Stimulated activated effector memory CD8-positive, alpha-beta T cell treated with anti-CD3 and anti-CD28 coated beads, Interleukin-12 subunit alpha, Interleukin-12 subunit beta, amount 100 ng/mL, for 72 hours (primary cell): Measurements from ENCODE around the gene PERCC1.
"Not testable (repeated sequence)": the region's sequence is repeated elsewhere in the genome, so short reads cannot be mapped to it uniquely, and the experiment has no call there.

Experiments
- ATAC-seq: fragments of 150-1000 bp; cut with Tn5 transposase; 2 replicates; pipeline ENCODE4 v1.10.0; 2021
- DNase-seq, 2 donors: peaks; one replicate each; pipeline ENCODE4 v3.0.0; 2021 to 2022; ENCODE audit warnings: low spot score in 2 of 2
- H3K27ac Mint-ChIP-seq: one replicate; pipeline ENCODE4 v1.8.0; 2022; ENCODE audit warnings: mild to moderate bottlenecking, mixed read lengths
- H3K36me3 Mint-ChIP-seq: one replicate; pipeline ENCODE4 v1.8.0; 2022; ENCODE audit warnings: mild to moderate bottlenecking, mixed read lengths
- H3K4me1 Mint-ChIP-seq: one replicate; pipeline ENCODE4 v1.8.0; 2022; ENCODE audit warnings: mixed read lengths
- H3K4me3 Mint-ChIP-seq: one replicate; pipeline ENCODE4 v1.8.0; 2022; ENCODE audit warnings: mild to moderate bottlenecking, mixed read lengths
- H3K9me3 Mint-ChIP-seq: one replicate; pipeline ENCODE4 v1.8.0; 2022; ENCODE audit warnings: mixed read lengths

The PERCC1 gene

GRCh38 chr16:1474796-1475551, 44.1 kb downstream of the PERCC1 start, which contains the start of gene CLCN7:
Gene CLCN7, minus strand, starts transcription at chr16:1475028. Its CDS starts 54 bp downstream, at chr16:1474974.
- Mint-ChIP-seq H3K4me3 (peak within 1 kb of the TSS; percentile 70), H3K36me3 (no peaks in the 10 kb centered on the region), H3K27ac (peak within 1 kb of the TSS; percentile 83), H3K9me3 (no peaks in the 10 kb centered on the region), H3K4me1 (peaks cover 32% of the 10 kb centered on the region)
- ATAC-seq = peak; percentile 96
- peak; percentile 87 to 94 for DNase-seq

- peak overlapping the region; percentile 70 for H3K4me3 Mint-ChIP-seq
- no peak for ATAC-seq
- H3K4me1 Mint-ChIP-seq = peaks cover 26% of the 10 kb centered on the region
- H3K27ac Mint-ChIP-seq = peak overlapping the region; percentile 83
- H3K36me3 Mint-ChIP-seq = no peaks in the 10 kb centered on the region
- no peaks in the 10 kb centered on the region for H3K9me3 Mint-ChIP-seq
- no peak for DNase-seq
Measured at GRCh38 chr16:1475552-1476114, 44.8 kb downstream of the PERCC1 start.

- ATAC-seq = no peak
- no peaks in the 10 kb centered on the region for H3K36me3 Mint-ChIP-seq
- peaks cover 12% of the 10 kb centered on the region for H3K4me1 Mint-ChIP-seq
- H3K4me3 Mint-ChIP-seq = no peak overlapping the region
- no peak for DNase-seq
- H3K9me3 Mint-ChIP-seq = no peaks in the 10 kb centered on the region
- H3K27ac Mint-ChIP-seq = no peak overlapping the region
Measured at GRCh38 chr16:1477033-1477432, 46.2 kb downstream of the PERCC1 start.

- not testable (repeated sequence) for H3K36me3 Mint-ChIP-seq, ATAC-seq, H3K27ac Mint-ChIP-seq, H3K4me3 Mint-ChIP-seq, H3K4me1 Mint-ChIP-seq, H3K9me3 Mint-ChIP-seq, DNase-seq
Measured at GRCh38 chr16:1478937-1479336, 48.1 kb downstream of the PERCC1 start.

GRCh38 chr16:1481906-1482835, 51.3 kb downstream of the PERCC1 start:
- ATAC-seq (no peak), DNase-seq (no peak)
- no peak overlapping the region for H3K27ac Mint-ChIP-seq
- H3K4me3 Mint-ChIP-seq = no peak overlapping the region
- H3K4me1 Mint-ChIP-seq = no peaks in the 10 kb centered on the region
- H3K9me3 Mint-ChIP-seq = no peaks in the 10 kb centered on the region
- peaks cover 5% of the 10 kb centered on the region for H3K36me3 Mint-ChIP-seq
